NCI-H2227 (cell line): ENCODE data around the gene ADGRL1.

Source experiments
- DNase-seq: peaks from one replicate; lab custom pipeline; 2025; ENCODE audit not compliant: unreplicated experiment; lab: John Stamatoyannopoulos, UW

The ADGRL1 gene

GRCh38 chr19:14114854-14115253 is 91.1 kb downstream of the ADGRL1 start:
- DNase-seq: no peak

GRCh38 chr19:14114439-14114838 is 91.5 kb downstream of the ADGRL1 start:
- DNase-seq: no peak

GRCh38 chr19:14113762-14114414 is 92.1 kb downstream of the ADGRL1 start:
- DNase-seq: no peak

GRCh38 chr19:14112809-14113385 is 93.1 kb downstream of the ADGRL1 start:
- no peak for DNase-seq

GRCh38 chr19:14112051-14112808 is 93.7 kb downstream of the ADGRL1 start:
- no peak for DNase-seq

DNA sequence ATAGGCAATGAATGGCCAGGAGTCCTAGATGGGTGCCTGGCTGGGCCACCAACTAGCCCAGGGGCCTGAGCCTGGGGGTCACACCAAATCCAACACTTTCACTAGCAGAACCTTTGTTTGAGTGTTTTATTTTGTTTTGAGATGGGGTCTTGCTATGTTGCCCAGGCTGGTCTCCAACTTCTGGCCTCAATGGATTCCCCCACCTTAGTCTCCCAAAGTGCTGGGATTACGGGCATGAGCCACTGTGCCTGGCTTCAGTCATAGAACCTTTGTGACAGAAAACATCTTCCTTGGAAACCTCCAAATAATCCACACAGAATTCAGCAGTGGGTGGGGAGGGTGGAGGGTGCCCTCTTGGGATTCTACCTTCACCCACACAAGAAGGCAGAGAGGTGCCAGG is 94.5 kb downstream of the ADGRL1 start:
- DNase-seq: no peak

DNA sequence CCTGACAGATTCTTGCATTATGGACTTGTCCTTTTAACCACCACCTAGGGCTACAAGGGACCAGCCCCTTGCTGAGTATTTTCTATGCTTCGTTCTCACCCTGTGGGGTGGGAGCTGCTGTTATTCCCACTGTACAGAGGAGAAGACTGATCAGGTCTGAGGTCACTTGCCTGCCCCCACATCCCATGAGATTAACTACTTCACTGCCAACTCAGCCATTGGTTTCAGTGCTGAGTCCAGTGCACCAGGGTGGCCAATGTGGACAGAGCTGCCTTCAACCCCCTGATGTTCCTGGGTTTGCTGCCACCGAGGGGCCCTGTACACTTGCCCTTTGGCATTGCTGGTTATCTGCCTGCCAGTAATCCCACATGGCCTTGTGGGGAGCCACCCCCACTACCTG is 95.3 kb downstream of the ADGRL1 start:
- DNase-seq: no peak

DNA sequence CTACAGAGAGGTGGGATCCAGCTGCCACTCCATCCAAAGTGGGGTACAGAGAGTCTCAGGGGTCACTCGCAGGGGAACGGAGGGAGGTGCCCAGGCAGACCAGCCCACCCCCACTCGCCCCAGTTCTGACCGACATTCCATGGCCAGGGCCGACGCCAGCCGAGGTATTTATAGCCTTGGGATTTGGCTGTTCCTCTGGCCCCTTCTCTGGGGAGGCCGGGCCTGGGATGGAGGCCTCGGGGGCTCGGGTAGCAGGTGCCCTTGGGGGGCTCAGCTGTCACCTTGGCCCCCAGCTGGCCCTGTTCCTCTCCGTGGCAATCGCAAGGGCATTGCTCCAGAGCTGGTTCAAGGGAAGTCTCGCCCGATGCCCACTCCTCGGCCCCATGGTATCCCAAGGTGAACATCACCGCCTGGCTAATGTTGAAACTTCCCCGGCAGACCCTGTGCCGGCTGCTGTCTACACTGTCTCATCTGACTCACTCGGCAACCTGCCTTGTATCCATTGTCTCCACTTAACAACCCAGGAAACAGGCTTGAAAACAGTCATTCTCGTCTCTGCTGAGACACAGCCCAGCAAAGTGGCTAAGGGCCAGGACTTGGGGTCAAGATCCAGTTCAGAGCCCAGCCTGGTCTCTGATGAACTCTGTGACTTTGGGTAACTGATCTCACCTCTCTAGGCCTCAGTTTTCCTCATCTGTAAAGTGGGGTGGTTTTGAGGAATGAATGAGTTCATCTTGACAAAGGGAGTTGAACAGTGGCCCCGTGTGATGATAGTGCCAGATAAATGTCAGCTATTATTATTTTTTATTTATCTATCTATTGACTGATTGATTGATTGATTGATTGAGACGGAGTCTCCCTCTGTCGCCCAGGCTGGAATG is 98.1 kb downstream of the ADGRL1 start:
- no peak for DNase-seq

- no peak for DNase-seq
Measured at GRCh38 chr19:14106840-14107239, 99.1 kb downstream of the ADGRL1 start.

- no peak for DNase-seq
Measured at GRCh38 chr19:14105680-14106079, 100.3 kb downstream of the ADGRL1 start.

DNA sequence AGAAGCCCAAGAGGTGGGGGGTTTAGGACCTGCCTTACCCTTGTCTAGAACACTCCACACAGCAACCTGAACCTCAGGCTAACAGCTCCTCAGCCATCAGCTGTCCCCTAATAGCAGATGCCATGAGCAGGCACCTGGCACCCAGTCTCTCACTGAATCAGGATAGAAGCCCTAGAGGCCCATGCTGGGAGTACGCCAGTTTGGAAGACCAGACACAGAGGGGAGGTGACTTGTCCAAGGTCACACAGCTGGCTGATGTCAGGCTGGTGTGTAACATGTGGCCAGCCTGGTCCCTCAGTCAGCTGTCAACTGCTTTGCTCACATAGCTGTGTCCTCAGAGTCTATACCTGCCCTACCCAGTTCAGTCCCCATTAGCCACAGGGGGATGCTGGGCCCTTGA is 102.7 kb downstream of the ADGRL1 start:
- no peak for DNase-seq

DNA sequence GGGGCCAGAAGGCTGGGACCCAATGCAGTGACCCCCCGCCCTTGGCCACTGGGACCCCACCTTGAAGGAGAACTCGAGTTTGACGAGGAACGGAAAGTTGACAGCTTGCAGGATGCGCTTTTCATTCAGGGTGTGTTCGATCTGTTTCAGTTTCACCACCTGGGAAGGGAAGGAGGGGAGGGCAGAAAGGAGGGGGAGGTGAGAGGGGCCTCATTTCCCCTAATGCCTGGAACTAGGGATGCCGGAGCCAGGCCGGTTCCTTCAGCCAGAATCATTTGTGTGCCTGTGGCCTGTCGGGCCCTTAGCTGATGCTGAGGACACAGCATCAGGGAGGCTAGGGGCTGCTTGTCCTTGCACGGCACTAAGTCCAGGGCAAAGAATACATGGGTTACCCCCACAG is 103.2 kb downstream of the ADGRL1 start:
- no peak for DNase-seq

DNA sequence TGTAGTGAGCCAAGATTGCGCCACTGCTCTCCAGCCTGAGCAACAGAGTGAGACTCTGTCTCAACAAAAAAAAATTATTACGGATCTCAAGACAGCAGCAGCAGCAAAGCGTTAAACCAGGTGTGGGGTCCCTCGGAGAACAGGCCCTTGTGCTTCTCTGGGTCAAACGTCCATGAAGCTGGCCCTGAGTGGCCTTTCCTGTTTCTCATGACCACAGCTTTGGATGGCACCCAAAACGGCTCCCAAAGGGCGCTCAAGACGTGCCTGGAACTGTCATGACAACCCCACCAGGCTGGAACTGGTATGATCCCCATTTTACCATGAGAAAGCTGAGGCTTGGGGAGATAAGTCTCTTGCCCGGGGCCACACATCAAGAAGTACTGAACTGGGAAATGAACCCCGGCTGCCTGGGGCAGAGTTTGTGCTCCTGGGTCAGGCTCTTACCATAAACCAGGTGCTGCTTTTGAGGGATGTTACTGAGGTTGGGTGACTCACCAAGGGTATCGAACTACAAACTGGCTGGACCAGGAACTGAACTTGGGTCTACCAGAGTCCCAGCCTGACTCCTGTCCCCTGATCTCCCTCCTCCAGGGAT is 103.8 kb downstream of the ADGRL1 start:
- DNase-seq: no peak

DNA sequence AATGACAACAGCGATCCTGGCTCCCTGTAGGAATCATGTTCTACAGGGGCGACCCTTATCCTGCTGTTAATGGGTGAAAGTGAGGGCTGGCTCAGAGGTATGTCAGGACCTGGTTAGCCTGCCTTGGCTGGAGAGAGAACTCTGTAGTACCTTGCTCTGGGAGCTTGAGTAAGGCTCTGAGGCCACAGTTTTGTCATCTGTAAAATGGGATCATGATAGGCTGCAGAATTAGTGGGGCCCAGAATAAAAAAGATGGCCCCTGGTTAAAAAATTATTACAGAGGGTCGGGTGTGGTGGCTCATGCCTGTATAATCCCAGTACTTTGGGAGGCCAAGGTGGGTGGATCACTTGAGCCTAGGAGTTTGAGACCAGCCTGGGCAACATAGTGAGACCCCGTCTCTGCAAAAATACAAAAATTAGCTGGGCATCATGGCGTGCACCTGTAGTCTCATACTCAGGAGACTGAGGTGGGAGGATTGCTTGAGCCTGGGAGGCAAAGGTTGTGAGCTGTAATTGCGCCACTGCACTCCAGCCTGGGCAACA is 104.9 kb downstream of the ADGRL1 start:
- DNase-seq: no peak
